Parathyroid adenoma (tissue), 2 donors: ENCODE results near the gene CTSE.

Experiments
- H2AFZ ChIP-seq: fragments of 300-600 bp; sonication (generic); one replicate; pipeline ENCODE4 v1.7.0; 2017; ENCODE audit warnings: antibody characterized with exemption, mild to moderate bottlenecking
- H3K27ac ChIP-seq: fragments of 300-600 bp; sonication (generic); one replicate; pipeline ENCODE4 v1.7.0; 2017
- H3K27me3 ChIP-seq: fragments of 300-600 bp; sonication (generic); one replicate; pipeline ENCODE4 v1.7.0; 2017; ENCODE audit warnings: low read length; ENCODE audit not compliant: control insufficient read depth, insufficient read depth
- H3K36me3 ChIP-seq: fragments of 300-600 bp; sonication (generic); one replicate; pipeline ENCODE4 v1.7.0; 2017; ENCODE audit warnings: low read length; ENCODE audit not compliant: control insufficient read depth, insufficient read depth
- H3K4me1 ChIP-seq: fragments of 300-600 bp; sonication (generic); one replicate; pipeline ENCODE4 v1.7.0; 2017; ENCODE audit warnings: control low read depth
- H3K4me2 ChIP-seq: fragments of 300-600 bp; sonication (generic); one replicate; pipeline ENCODE4 v1.7.0; 2017; ENCODE audit warnings: low read length
- H3K4me3 ChIP-seq: fragments of 300-600 bp; sonication (generic); one replicate; pipeline ENCODE4 v1.7.0; 2017; ENCODE audit warnings: low read depth, low read length
- H3K79me2 ChIP-seq: fragments of 300-600 bp; sonication (generic); one replicate; pipeline ENCODE4 v1.7.0; 2017; ENCODE audit warnings: control low read depth
- H3K9ac ChIP-seq: fragments of 300-600 bp; sonication (generic); one replicate; pipeline ENCODE4 v1.7.0; 2017; ENCODE audit warnings: mild to moderate bottlenecking
- H3K9me3 ChIP-seq: fragments of 300-600 bp; sonication (generic); one replicate; pipeline ENCODE4 v1.7.0; 2017; ENCODE audit warnings: low read length; ENCODE audit not compliant: control insufficient read depth
- CTCF ChIP-seq: fragments of 300-600 bp; sonication (generic); IDR thresholded peaks from one replicate; pipeline ENCODE4 v1.7.0; 2017; ENCODE audit warnings: antibody characterized with exemption, mild to moderate bottlenecking
- donor health status: primary hyperparathyroidism.

The CTSE gene

GRCh38 chr1:206036663-206037455 lies 13.2 kb upstream of the CTSE start:
- no peaks in the 10 kb centered on the region for H3K4me1 ChIP-seq
- no peaks in the 10 kb centered on the region for H3K79me2 ChIP-seq
- no peak overlapping the region for H3K27ac ChIP-seq

GRCh38 chr1:206035027-206035426 lies 11.3 kb upstream of the CTSE start:
- H3K4me3 ChIP-seq: no peak overlapping the region
- TF ChIP-seq CTCF: no peak

More at GRCh38 chr1:206036663-206037455, 13.2 kb upstream of the CTSE start:
- no peaks in the 10 kb centered on the region for H3K27me3 ChIP-seq
- H2AFZ ChIP-seq: no peak overlapping the region
- no peak for TF ChIP-seq CTCF
- H3K9ac ChIP-seq: no peak overlapping the region
- H3K36me3 ChIP-seq: no peaks in the 10 kb centered on the region
- H3K4me2 ChIP-seq: no peak overlapping the region
- no peak overlapping the region for H3K4me3 ChIP-seq
- no peaks in the 10 kb centered on the region for H3K9me3 ChIP-seq

GRCh38 chr1:206032380-206033140 lies 8.9 kb upstream of the CTSE start:
- Histone ChIP-seq H3K36me3 (no peaks in the 10 kb centered on the region), H3K4me2 (no peak overlapping the region), H3K79me2 (no peaks in the 10 kb centered on the region), H3K27me3 (no peaks in the 10 kb centered on the region), H3K27ac (no peak overlapping the region), H3K9me3 (no peaks in the 10 kb centered on the region), H2AFZ (no peak overlapping the region), H3K4me3 (no peak overlapping the region), H3K9ac (no peak overlapping the region), H3K4me1 (peaks cover 2% of the 10 kb centered on the region)
- no peak for TF ChIP-seq CTCF

More at GRCh38 chr1:206035027-206035426, 11.3 kb upstream of the CTSE start:
- Histone ChIP-seq H2AFZ (no peak overlapping the region), H3K9ac (no peak overlapping the region), H3K4me2 (no peak overlapping the region), H3K79me2 (no peaks in the 10 kb centered on the region), H3K36me3 (no peaks in the 10 kb centered on the region), H3K9me3 (no peaks in the 10 kb centered on the region), H3K27me3 (no peaks in the 10 kb centered on the region), H3K27ac (no peak overlapping the region), H3K4me1 (peaks cover under 1% of the 10 kb centered on the region)

- no peak overlapping the region for H3K4me2 ChIP-seq
- H3K4me3 ChIP-seq: no peak overlapping the region
- peaks cover 2% of the 10 kb centered on the region for H3K4me1 ChIP-seq
- H3K9me3 ChIP-seq: no peaks in the 10 kb centered on the region
- TF ChIP-seq CTCF: peak; percentile 63
- H3K36me3 ChIP-seq: no peaks in the 10 kb centered on the region
- no peak overlapping the region for H3K27ac ChIP-seq
- H3K79me2 ChIP-seq: no peaks in the 10 kb centered on the region
- no peak overlapping the region for H2AFZ ChIP-seq
- H3K27me3 ChIP-seq: no peaks in the 10 kb centered on the region
- no peak overlapping the region for H3K9ac ChIP-seq
Measured at GRCh38 chr1:206030714-206031113, 7.0 kb upstream of the CTSE start.
